Neutrophil (primary cell): ENCODE results near the gene SCART1.
"Not testable (repeated sequence)": the region's sequence is repeated elsewhere in the genome, so short reads cannot be mapped to it uniquely, and the experiment has no call there.

Experiments
- H3K27ac ChIP-seq: fragments of 200-600 bp; sonication (generic); 2 replicates; pipeline ENCODE4 v1.5.1; 2016; ENCODE audit warnings: mild to moderate bottlenecking, moderate library complexity
- H3K27me3 ChIP-seq: fragments of 200-600 bp; sonication (generic); 2 replicates; pipeline ENCODE4 v1.6.0; 2016; ENCODE audit warnings: mild to moderate bottlenecking
- H3K36me3 ChIP-seq: fragments of 200-600 bp; sonication (generic); 2 replicates; pipeline ENCODE4 v1.5.1; 2017
- H3K4me1 ChIP-seq, 2 experiments: fragments of 200-600 bp in 1 of 2; sonication (generic) in 1 of 2; 1 replicate in 1 of 2; 2 replicates in 1 of 2; pipeline versions ENCODE4 v1.5.1 to v1.6.1; 2013 to 2016; ENCODE audit warnings: low read depth in 1 of 2, low read length in 1 of 2, mild to moderate bottlenecking in 1 of 2, moderate library complexity in 1 of 2; ENCODE audit not compliant: control insufficient read depth in 1 of 2, insufficient read depth in 1 of 2
- H3K4me3 ChIP-seq, 2 experiments: fragments of 200-600 bp in 1 of 2; sonication (generic) in 1 of 2; 1 replicate in 1 of 2; 2 replicates in 1 of 2; pipeline ENCODE4 v1.5.1; 2013 to 2016; ENCODE audit warnings: low read depth in 1 of 2, low read length in 1 of 2, mild to moderate bottlenecking in 1 of 2, moderate library complexity in 1 of 2
- H3K9me3 ChIP-seq: fragments of 200-600 bp; sonication (generic); 2 replicates; pipeline ENCODE4 v1.5.1; 2016
- TF ChIP-seq, protein P1 (sequence below): fragments of 200-600 bp; sonication (generic); IDR thresholded peaks from 2 replicates; pipeline ENCODE4 v1.5.1; 2016; ENCODE audit warnings: antibody characterized with exemption

SCART1 gene

DNA sequence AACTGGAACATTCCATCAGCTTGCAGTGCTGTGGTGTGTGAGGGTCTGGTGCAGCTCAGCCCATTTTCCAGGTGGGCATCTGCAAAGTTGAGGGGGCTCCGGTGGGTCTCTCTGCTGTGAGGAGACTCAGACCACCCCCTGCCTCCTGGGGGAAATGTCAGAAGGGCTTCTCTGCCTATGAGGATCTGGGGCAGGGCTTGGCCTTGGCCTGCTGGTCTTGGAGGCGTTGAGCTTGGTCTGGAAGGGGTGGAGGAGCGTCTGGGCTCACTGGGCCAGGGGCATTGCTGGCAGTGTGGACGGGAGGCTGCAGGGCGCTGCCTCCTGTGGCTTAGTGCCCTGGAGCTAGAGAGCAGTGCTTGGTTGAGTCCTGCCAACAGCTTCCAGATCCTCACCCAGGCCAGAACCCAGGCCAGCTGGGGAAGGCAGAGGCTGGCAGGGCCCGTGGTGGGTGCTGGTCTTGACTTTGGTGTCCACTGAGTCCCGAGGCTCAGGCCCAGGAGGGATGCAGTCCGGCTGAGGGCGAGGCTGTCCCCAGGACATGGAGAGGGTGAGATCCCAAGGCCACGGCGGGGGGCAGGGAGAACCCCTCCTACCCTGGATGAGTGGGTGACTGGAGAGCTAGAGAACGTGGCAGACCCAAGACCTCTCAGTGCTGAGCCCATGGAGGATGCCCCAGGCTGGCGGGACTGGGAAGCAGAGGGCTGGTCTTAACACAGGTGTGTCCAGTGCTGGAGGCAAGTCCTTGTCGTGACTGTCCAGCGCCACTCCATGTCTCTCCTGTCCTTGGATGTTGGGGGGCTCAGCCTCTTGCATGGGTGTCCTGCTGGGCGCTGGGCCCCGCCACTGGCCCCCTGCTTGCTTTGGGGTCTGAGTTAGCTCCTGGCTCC, 32.2 kb upstream of the SCART1 start:
- Histone ChIP-seq H3K4me3 (no peak overlapping the region), H3K27ac (no peak overlapping the region), H3K27me3 (peaks cover 40% of the 10 kb centered on the region), H3K4me1 (no peaks in the 10 kb centered on the region), H3K9me3 (no peaks in the 10 kb centered on the region), H3K36me3 (peaks cover 19% of the 10 kb centered on the region)
- TF ChIP-seq, protein P1, sequence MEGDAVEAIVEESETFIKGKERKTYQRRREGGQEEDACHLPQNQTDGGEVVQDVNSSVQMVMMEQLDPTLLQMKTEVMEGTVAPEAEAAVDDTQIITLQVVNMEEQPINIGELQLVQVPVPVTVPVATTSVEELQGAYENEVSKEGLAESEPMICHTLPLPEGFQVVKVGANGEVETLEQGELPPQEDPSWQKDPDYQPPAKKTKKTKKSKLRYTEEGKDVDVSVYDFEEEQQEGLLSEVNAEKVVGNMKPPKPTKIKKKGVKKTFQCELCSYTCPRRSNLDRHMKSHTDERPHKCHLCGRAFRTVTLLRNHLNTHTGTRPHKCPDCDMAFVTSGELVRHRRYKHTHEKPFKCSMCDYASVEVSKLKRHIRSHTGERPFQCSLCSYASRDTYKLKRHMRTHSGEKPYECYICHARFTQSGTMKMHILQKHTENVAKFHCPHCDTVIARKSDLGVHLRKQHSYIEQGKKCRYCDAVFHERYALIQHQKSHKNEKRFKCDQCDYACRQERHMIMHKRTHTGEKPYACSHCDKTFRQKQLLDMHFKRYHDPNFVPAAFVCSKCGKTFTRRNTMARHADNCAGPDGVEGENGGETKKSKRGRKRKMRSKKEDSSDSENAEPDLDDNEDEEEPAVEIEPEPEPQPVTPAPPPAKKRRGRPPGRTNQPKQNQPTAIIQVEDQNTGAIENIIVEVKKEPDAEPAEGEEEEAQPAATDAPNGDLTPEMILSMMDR: no peak

DNA sequence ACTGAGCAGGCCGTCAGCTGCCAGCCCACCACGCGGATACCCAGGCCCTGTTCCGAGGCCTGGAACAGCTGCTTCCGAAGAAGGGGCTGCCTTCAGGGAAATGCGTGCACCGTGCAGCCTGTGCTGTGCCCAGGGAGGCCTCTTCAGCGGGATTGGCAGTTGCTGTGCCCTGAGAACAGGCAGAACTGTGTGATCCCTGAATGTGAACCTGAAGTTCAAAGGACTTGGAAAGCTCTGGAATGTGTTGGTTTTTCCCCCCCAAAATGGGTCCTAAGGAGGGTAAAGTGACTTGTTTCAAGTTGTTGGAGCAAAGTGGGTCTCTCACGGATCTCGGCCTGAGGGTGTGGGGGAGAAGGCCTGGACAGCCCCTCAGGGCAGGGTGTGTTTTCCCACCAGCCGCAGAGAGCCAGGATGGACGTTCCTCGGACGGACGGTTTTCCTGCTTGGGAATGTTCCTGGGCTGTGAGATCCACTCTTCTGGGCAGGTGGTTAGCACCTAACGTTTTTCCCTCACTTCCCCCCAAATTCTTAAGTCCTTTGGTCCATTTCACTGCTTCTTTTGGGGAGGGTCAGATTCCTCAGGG, 31.4 kb upstream of the SCART1 start:
- no peak overlapping the region for H3K4me3 ChIP-seq
- no peaks in the 10 kb centered on the region for H3K4me1 ChIP-seq
- peaks cover 19% of the 10 kb centered on the region for H3K36me3 ChIP-seq
- TF ChIP-seq, protein P1: no peak
- H3K27ac ChIP-seq: no peak overlapping the region
- no peaks in the 10 kb centered on the region for H3K9me3 ChIP-seq
- peaks cover 40% of the 10 kb centered on the region for H3K27me3 ChIP-seq

DNA sequence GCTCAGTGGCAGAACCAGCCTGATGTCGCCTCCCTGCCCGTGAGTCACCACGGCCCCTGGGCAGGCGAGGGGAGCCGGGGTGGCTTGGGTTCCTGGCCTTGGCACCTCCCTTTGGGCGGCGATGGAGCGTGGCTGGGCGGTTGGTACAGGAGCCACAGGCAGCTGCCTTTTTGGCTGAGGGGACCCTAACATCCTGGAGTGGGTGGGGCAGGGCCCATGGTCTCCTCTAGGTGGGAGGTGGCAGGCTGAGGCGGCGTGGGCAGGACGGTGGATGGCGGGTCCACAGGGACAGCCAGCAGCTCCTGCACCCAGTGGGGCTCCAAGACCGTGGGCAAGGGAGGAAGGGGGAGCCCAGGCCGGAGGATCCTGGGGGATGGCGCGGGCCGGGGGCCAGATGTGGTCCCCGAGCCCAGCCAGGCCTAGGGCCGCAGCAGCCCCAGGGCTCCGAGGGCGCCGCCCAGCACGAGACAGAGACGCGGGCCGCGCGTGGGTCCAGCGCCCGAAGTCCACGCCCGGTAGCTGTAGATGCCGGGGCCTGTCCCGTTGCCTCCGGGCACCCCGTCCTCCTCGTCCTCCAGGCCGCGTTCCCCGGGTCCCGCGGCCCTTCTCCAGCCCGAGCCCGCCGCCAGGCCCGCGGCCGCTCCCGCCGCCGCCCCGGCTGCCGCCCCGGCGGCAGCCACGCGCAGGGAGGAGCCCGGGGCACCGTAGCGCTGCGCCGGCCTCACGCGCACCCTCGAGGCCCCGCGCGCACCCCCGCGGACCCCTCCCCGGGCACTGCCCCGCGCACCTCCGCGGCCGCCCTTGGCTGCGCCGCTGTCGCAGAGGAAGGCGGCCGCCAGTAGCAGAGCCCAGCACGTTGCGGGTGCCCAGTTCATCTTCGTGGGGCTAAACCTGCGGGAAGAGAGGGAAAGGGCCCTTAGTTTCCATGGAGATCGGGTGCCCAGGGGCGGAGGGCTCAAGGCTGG, 30.7 kb upstream of the SCART1 start:
- no peak overlapping the region for H3K27ac ChIP-seq
- H3K36me3 ChIP-seq: peaks cover 17% of the 10 kb centered on the region
- H3K27me3 ChIP-seq: peaks cover 40% of the 10 kb centered on the region
- TF ChIP-seq, protein P1: no peak
- H3K4me1 ChIP-seq: no peaks in the 10 kb centered on the region
- no peak overlapping the region for H3K4me3 ChIP-seq
- H3K9me3 ChIP-seq: no peaks in the 10 kb centered on the region

DNA sequence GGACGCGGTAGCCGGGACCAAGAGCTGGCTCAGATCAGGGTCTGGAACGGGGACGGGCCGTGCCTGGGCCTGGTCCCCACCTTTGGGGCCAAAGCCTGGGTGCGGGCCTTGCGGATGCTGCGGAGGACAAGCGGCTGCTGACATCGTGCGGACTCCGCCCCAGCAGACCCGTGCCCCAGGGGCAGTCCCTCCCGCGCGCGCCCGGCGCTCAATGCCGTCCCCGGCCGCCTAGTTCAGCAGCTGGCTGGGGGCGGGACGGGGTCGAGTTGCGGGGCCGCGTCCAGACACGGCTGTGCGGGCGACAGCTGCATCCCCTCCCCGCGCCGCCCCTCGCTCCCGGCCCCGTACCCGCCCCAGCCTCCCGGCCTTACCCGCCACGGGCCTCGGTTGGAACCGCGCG, 29.6 kb upstream of the SCART1 start:
- H3K36me3 ChIP-seq, H3K4me1 ChIP-seq, H3K4me3 ChIP-seq, H3K9me3 ChIP-seq, H3K27ac ChIP-seq: not testable (repeated sequence)
- peaks cover 40% of the 10 kb centered on the region for H3K27me3 ChIP-seq

DNA sequence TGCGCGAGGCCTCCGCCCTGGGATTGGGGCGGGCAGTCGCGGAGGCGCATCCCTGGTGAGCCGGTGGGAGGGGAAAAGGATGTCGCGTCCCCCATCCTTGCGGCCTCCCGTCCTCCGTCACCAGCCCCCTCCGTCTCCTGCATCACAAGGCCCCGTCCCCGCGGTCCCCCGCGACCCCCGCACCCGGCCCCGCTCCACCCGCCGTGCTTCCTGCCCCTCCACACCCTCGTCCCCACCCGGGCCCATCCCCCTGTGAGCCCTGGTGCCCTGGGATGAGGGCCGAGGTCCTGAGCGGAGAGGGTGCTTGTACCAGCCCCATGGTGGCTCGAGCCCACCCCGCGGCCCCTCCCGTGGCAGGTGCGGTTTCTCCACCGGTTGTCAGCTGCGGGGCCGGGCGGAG, 29.1 kb upstream of the SCART1 start, which contains the start of gene SPRN:
TSS of gene SPRN (minus strand) at position 25 of the 400 bp plus-strand sequence. CDS start 944 bp downstream, outside the sequence.
- H3K9me3 ChIP-seq, H3K36me3 ChIP-seq, H3K4me3 ChIP-seq: not testable (repeated sequence)

DNA sequence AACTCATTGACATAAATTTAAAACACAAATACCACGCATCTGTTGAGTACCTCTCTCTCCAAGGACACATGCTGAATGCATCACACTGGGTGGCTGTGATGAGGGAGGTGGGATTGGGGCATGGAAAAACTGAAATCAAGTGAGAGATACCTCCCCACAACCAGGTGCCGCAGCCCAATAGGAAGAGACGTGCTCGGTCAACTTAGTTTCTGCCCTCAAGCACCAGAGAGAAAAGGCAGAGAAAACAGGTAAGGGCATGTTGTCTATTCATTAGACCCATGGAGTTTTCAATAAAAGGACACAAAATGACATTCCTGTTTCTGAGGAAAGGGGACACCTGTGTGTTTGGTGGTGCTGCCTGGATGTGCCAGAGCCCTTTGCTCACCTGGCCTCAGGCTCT, 24.2 kb upstream of the SCART1 start:
- not testable (repeated sequence) for H3K9me3 ChIP-seq, H3K27me3 ChIP-seq, H3K4me1 ChIP-seq, H3K4me3 ChIP-seq, H3K36me3 ChIP-seq, H3K27ac ChIP-seq

More for the DNA sequence above, 29.1 kb upstream of the SCART1 start, which contains the start of gene SPRN:
- not testable (repeated sequence) for H3K27ac ChIP-seq, H3K4me1 ChIP-seq
- peaks cover 40% of the 10 kb centered on the region for H3K27me3 ChIP-seq

DNA sequence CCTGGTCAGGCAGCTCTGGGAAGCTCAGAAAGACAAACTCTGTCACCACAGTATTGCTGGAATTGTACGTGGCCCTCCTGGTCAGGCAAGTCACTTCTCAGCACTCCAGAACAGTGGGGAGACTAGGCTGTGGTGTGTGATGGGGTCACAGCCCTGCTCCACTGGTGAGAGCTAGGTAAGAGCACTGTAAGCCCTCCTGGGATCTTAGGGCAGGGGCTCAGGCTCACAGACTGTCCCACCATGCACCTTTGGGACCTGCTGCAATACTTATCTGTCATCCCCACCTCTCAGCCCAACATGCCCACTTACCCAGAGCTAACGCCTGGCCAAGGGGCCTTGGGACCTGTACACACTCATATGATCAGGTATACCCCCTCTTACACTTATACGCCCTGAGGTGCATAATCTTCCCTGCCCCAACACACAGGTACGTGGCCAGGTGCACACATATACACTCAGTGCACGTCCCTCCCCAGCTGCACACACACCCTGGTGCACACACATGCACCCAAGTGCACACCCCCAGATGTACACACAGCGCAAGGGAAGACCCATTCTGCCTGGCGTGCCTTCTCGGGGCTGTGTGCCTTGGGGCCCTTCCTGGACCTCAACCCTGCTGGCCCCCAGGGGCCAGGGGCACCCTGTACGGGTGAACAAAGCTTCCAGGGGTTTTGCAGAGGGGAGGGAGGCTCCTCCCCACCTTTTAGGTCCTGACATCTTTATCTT, 21.7 kb upstream of the SCART1 start:
- not testable (repeated sequence) for H3K4me3 ChIP-seq, H3K9me3 ChIP-seq, H3K36me3 ChIP-seq, H3K27ac ChIP-seq, H3K27me3 ChIP-seq, H3K4me1 ChIP-seq

DNA sequence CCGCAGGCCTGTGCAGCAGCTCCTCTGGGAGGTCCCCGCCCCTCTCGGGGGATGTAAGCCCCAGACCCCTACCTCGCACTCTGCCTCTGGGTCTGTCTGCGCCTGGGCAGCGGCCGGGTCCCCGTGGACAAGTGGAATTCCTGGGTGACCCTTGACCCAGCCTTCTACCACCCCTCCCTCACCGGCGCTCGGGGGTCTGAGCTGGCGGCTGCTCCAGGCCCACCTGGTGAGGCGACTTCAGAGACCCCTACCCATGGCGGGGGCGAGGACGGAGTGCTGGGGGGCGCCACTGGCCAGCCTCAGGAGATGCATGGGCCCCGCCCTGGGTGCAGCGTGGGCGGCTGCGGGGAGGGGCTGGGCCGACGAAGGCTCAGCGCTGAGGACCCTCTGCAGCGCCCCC, 21.0 kb upstream of the SCART1 start:
- H3K4me1 ChIP-seq, H3K27ac ChIP-seq, H3K36me3 ChIP-seq, H3K27me3 ChIP-seq, H3K4me3 ChIP-seq, H3K9me3 ChIP-seq: not testable (repeated sequence)
